VCaP (cell line): ENCODE data around the gene GSTA3.

ENCODE experiments used
- H3K27ac ChIP-seq: fragments of 450-650 bp; 2 replicates; pipeline ENCODE4 v1.5.1; 2017
- TF ChIP-seq, protein P1 (sequence below): fragments of 450-650 bp; conservative IDR thresholded peaks from 2 replicates; pipeline ENCODE4 v1.5.1; 2017; ENCODE audit warnings: mild to moderate bottlenecking, moderate library complexity

Gene GSTA3

DNA sequence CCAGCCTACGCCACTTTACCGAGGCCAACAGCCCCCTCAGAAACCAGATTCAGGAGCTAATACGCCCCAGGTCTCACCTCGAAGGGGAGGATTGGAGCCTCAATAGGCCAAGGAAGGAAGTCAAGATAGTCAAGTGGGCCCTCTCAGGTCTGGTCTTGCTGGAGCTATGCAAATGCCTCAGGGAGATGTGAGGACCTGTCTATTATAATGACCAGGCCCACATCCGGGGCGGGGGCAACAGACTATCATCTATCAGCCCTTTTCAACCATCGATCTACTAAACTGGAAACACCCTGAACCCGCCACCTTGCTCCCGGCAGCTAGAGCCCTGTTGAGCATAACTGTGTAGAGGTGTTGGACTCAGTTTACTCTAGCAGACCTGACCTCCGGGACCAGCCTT lies 12.7 kb upstream of the GSTA3 start:
- H3K27ac ChIP-seq = no peak overlapping the region
- TF ChIP-seq, protein P1, sequence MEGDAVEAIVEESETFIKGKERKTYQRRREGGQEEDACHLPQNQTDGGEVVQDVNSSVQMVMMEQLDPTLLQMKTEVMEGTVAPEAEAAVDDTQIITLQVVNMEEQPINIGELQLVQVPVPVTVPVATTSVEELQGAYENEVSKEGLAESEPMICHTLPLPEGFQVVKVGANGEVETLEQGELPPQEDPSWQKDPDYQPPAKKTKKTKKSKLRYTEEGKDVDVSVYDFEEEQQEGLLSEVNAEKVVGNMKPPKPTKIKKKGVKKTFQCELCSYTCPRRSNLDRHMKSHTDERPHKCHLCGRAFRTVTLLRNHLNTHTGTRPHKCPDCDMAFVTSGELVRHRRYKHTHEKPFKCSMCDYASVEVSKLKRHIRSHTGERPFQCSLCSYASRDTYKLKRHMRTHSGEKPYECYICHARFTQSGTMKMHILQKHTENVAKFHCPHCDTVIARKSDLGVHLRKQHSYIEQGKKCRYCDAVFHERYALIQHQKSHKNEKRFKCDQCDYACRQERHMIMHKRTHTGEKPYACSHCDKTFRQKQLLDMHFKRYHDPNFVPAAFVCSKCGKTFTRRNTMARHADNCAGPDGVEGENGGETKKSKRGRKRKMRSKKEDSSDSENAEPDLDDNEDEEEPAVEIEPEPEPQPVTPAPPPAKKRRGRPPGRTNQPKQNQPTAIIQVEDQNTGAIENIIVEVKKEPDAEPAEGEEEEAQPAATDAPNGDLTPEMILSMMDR = no peak

DNA sequence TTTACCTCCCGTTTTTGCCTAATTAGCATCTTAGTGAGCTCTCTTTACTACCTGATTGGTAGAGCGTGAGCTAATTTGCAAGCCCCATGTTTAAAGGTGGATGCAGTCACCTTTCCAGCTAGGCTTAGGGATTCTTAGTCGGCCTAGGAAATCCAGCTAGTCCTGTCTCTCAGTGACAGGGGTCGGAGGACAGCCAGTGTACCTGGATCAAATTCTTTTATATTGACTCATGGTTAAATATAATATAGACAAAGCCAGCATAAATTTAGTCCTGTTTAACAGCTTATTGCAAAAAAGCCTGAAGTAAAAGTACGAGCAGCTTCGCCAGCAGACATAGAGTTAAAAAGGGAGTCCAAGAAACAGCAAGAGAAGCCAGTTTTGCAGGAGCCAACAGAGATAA lies 12.2 kb upstream of the GSTA3 start:
- no peak overlapping the region for H3K27ac ChIP-seq
- TF ChIP-seq, protein P1 = no peak

DNA sequence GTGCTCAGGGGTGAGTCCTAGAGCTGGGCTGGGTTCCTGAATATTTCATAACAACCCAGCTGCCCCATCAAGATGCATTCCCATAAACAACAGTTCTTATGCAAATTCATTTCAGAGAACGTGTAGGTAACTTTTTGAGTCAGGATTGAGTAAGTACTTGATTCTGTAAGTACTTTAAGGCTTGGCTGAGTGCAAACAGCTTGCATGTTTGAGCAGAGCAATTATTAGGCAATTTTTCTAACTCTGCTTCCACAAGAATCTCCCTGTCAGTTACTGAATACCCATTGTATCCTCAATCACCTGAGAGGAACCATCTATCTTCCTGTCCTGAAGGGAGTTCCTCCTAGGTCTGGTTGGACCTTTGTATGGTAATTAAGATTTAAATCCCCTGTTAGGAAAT lies 10.0 kb upstream of the GSTA3 start:
- peak overlapping the region; percentile 60 for H3K27ac ChIP-seq

DNA sequence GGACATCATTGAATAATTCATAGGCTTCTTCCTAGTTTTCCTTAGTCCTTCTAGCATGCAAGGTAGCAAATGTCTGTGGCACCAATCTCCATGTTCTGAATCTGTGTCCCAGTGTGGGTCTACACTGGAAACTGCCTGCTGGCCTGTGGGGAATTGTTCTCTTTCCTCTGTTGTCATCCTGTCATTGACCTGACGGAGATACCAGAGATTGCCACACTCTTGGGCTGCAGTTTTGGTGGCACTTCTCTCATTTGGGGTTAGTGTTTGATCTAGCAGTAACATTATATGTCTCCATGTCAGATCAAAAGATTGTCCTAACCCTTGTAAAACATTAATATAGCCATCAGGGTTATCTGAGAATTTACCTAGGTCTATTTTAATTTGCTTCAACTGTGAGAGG lies 9.3 kb upstream of the GSTA3 start:
- peak overlapping the region; percentile 60 for H3K27ac ChIP-seq

DNA sequence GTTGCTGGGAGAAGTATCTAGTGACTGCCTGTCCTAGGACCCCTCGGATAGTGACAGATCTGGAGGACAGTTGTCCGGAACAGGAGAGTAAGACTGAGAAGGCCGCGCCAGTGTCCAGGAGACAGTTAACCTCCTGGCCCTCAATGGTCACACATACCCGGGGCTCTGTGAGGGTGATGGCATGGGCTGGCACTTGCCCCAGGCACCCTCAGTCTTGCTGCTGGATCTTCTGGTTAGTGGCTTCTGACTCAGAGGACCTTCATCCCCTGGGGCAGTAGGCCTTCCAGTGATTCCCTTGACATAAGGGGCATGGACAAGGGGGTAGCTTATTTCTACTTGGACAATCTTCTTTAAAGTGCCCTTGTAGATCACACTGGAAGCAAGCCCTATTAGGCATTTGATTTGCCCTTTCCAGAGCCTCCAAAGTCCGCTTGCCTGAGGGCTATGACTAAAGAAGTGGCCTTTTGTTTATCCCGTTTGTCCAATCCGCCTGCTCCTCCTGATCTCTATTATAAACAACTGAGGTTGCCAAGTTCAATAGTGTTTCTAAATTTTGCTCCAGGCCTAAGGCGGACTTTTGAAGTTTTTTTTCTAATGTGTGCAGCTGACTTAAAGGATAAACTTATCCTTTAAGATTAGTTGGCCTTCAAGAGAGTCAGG lies 8.7 kb upstream of the GSTA3 start:
- peak overlapping the region; percentile 60 for H3K27ac ChIP-seq

DNA sequence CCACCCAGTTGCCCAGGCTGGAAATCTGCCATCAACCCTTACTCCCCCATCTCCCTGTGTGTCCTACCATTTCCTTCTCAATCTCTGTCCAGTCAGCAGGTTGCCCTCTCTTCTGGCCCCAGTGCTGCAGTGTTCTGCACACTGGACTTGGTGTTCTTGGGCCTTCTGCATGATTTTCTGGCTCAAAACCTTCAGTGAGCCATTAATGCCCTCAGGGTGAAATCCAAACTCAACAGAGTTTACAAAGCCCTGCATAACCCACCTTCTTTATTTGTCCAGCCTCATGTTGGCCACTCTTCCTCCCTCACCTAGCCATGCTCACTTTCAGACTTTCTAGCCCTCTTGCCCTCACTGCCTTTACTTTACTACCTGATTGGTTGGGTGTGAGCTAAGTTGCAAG lies 5.0 kb upstream of the GSTA3 start:
- TF ChIP-seq, protein P1 = no peak
- no peak overlapping the region for H3K27ac ChIP-seq

DNA sequence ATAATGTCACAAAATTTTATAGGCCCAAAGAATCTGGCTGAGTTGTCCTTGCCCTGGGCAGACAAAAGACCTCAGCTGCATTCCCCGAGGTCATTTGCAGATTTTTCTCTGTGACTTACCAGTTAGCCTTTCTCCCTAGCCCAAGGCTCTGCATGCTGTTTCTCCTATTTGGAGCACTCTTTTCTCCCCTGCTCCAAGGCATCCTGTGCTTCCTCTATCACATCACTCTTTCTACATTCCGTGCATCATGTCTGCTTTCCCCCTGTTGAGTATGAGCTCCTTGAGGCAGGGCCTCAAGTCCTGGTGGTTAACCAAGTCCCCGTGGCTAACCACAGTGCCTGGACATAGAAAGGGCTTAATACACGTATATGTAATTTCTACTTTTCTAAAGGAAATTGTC lies 593 bp upstream of the GSTA3 start:
- TF ChIP-seq, protein P1 = no peak
- no peak overlapping the region for H3K27ac ChIP-seq

DNA sequence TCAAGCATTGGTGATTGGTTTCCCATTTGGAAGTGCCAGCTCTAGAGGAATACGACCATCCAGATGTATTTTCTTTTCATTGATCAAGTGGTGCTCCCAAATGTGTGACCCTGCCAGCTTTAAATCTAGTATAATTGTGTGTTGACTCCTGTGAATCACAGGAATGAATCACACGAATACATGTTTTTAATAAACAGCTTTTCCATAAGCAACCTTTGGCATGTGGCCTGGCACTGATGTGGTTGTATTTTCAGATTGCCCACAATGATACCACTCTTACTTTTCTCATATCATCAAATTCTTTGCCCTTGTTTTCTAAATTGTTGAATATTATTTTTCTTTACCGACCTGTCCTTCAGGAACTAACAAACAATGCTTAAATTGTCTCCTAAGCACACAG lies 367 bp downstream of the GSTA3 start:
- TF ChIP-seq, protein P1 = no peak
- no peak overlapping the region for H3K27ac ChIP-seq

DNA sequence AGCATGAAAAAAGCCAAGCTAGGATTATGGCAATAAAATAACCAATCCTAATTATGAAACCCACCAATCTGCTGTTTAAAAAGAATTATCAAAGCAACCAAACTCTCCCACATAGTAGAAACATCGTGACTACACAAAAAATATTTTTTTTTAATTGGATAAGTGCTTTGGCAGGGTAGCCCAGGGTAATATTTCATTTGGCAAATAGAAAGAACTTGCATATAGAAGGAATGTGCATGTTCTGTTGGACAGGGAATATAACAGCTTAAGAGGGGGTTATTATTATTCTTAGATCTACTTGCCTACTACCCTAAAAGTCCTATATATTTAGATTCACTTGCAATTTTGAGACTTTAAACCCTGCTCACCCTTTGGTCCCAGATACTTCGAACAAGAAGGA lies 972 bp downstream of the GSTA3 start:
- TF ChIP-seq, protein P1 = no peak
- H3K27ac ChIP-seq = no peak overlapping the region
